Medulla oblongata (tissue), 1 donor: ENCODE results near the gene TPH2.

Experiments used
- DNase-seq: peaks from one replicate; pipeline ENCODE4 v3.0.0-alpha.2; 2015; ENCODE audit errors: extremely low spot score

The TPH2 gene

GRCh38 chr12:72033991-72034390, 95.3 kb downstream of the TPH2 start:
- no peak for DNase-seq

GRCh38 chr12:72035625-72036024, 97.0 kb downstream of the TPH2 start:
- no peak for DNase-seq

- DNase-seq, result no peak
Observed at GRCh38 chr12:72036393-72036792, 97.7 kb downstream of the TPH2 start.

DNA sequence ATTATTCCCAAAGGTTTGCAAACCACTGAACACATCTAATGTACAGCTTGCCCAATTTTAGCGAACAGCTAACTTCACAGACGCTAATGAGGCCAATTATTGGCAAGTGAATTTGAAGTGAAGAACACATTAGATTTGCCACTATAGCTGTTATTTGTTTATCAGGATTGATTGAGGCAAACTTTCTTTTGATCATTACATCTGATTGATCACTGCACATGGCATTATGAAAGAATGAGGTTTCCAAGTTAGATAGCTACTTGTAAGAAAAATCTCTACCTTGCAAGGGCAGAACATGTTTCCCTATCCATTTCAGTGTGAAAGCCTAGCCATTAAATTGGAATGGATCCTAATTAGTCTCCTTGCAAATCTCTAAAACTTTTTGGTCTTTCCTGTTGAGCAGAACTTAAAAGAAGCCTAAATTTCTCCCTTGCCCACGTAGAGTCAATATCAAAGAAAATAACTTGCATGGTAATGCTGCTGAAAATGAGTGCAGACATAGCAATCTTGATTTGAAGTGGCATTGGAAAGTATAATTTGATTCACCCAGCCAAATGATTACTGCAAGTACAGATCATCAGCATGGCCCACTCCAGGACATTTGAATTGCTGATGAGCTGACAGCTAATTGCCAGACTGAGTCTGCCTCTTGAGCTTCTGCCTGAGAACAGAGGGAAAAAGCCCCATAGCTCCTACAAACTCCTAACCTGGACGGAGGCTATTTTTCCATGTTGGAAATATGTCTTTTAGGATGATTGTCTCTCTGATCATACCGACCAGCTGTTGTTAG, 98.6 kb downstream of the TPH2 start:
- DNase-seq, result no peak

- DNase-seq, result no peak
Observed at GRCh38 chr12:72041811-72042210, 103.2 kb downstream of the TPH2 start.

DNA sequence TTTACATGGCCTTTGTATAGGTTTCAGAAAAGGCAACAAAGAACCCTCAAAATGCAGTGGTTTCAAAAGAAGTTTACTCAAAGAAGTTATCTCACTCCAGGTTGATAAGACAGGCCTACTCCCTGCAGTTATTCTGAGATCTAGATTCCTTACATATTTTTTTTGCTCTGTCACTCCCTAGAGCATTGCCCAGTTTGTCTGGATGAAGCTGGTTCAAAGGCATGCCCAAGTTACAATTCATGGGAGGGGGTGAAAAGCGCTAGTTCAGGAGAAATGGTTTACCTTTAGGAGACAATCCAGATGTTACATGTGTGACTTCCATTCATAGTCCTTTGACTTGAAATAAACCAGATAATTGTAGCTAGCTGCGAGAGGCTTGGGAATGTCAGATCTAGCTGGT, 115.0 kb downstream of the TPH2 start:
- no peak for DNase-seq

GRCh38 chr12:72054511-72054910, 115.9 kb downstream of the TPH2 start:
- no peak for DNase-seq

- DNase-seq, result no peak
Observed at GRCh38 chr12:72057330-72057914, 118.8 kb downstream of the TPH2 start.

DNA sequence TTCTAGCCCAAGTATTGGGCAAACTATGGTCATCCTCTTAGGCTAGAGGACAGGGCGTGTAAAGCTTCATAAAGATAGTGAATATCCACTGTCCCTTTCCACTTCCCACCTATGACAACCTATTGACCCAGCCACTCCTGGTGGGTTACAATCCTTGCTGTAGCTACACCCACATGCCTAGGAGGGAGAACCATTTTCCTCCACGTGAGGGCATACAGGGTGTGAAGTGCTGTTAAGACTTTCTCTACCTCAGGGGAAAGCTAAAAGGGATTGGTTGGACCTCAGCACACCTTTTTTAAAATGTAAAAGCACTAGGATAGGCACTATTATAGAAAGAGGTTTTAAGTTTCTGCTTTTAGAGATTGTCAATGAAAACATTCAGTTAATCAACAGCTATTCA, 124.4 kb downstream of the TPH2 start:
- no peak for DNase-seq

GRCh38 chr12:72071030-72071429, 132.4 kb downstream of the TPH2 start:
- no peak for DNase-seq

DNA sequence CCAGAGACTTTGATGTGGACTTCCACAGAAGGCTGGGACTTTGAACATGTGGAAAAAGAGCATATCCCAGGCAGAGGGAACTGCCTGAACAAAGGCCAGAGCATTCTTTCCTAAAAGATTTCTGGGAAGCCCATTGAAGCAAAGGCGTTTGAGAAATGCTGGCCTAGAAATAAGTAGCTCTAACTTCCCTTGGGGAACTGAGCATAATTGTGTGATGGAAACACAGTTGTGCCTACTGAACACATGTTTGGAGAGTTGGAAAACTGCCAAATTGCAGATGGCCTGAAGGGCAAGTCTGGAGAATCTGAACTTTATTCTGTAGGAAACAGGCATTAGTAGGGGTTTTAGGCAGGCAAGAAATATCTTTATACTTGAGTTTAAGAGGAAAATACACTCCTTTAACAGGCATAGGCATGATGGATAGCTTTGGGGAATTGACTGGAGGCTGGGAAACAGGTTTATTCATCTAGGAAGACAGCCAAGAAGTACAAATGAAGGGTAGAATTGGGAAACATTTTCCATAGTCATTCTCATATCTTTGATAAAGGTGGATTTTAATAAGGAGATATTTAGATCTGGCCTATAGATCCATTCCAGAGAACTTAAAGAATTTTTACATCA, 134.1 kb downstream of the TPH2 start:
- peak; percentile 22 for DNase-seq

- DNase-seq, result no peak
Observed at GRCh38 chr12:72074065-72074464, 135.4 kb downstream of the TPH2 start.

DNA sequence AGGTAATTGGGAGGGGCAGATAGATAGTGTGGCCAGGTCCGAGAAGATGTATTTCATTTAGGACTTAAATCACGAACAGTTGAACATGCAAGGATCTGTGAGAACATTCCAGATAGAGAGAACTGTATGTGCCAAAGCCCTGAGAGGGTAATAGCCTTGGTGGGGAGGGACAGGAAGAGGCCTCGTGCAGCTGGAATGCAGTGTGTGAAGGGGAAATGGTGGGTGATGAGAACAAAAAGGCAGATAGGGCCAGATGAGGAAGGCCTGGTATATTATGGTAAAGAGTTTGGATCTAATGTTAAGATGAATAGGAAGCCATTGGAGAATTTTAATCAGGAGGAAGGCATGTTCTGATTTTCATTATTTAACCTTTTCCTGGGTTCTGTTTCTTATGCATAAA, 136.3 kb downstream of the TPH2 start:
- DNase-seq, result no peak

DNA sequence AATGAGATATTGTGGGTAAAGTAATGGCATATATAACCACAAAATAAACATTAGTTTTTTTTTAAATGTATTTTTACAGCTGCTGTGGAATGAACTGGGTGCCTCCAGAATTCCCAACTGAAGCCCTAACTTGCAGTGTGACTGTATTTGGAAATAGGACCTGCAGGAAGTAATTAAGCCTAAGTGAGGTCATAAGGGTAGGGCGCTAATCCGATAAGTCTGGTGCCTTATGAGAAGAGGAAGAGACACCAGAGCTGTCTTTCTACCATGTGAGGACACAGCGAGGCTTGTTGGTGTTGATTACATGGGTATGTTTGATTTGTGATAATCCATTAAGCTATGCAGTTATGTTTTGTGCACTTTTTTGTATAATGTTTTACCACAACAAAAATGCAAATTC, 136.8 kb downstream of the TPH2 start:
- DNase-seq, result no peak

DNA sequence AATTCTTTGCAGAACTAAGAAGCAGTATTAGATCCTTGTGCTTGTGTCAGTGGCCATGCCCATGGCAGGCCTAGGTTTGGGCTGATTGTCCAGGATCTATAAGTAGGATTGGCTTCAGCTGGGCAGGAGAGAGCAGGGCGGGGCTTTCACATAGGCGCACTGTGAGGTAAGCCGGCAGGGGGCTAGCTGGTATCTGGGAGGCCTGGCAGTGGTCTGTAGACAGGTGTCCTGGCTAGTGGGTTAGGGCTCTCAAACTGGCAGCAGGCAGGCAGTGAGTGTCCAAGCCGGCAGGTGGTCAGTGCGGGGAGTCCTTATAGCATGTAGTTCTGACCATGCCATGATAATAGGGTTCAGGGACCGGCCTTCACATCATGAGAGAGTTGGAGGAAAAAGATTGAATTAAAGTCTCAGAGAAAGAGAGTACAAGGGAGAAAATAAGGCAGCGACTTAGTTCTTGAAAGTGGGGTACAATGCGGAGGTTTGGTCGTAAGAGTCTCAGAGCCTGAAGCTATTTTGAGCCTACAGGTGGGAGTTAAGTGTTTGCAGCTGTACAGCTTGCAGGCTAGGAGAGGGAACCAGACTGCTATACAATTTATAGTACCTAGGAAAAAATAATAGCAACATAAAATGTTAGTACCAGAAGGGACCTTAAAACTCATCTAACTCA, 137.4 kb downstream of the TPH2 start:
- DNase-seq, result no peak

DNA sequence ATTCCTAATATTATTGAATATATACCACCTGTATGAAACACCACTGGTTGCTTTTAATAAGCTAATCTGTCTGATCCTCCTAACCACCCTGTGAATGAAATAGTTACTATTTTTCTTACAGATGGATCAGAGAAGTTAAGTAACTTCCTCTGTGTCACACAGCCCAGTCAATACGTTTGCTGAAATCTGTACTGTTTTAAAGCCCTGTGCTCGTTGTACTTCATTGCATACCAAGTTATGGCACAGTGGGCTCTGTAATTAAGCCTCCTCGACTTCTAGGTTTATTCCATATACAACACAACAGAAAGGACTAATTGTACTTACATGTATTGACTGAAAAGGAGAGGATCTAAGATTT, 137.9 kb downstream of the TPH2 start:
- DNase-seq, result no peak

- no peak for DNase-seq
Observed at GRCh38 chr12:72077111-72077820, 138.6 kb downstream of the TPH2 start.

DNA sequence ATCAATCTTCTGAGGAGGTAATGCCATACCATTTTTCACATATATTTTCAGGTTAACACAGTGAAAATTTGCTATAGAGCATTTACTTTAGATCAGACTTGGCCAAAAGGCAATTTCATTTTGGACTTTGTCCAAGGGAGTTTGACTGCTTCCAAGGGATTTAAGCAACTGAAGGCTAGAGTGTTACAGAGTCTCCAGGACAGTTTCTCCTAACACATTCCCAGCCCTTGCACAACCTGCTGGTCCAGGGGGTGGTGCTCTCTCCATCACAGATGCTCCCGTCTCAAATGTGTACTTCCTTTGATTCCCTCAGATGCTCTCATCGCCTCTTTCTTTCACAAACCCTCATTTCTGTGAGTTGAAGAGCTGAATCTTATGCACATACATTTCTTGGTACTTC, 143.1 kb downstream of the TPH2 start:
- DNase-seq, result peak; percentile 33
